ENCODE results near the gene STON1.

- TF ChIP-seq MAZ (IDR thresholded peaks at IDR 0.05; ENCODE audit: borderline replicate concordance, low read depth, low read length) (no peak), MYC (IDR thresholded peaks at IDR 0.05; ENCODE audit: borderline replicate concordance, low read length) (no peak), CTCF (IDR thresholded peaks at IDR 0.05) (no peak), ATOH8 (CRISPR knock-in tag; IDR thresholded peaks at IDR 0.05; ENCODE audit: low read depth) (no peak), HMGXB4 (CRISPR knock-in tag; IDR thresholded peaks at IDR 0.05; ENCODE audit: borderline replicate concordance) (no peak), RFX5 (IDR thresholded peaks at IDR 0.05) (no peak)
Measured at GRCh38 chr2:48529194-48529593, 760 bp upstream of the STON1 start.
